ENCODE data around the gene ERVW-1.

ERVW-1 gene

DNA sequence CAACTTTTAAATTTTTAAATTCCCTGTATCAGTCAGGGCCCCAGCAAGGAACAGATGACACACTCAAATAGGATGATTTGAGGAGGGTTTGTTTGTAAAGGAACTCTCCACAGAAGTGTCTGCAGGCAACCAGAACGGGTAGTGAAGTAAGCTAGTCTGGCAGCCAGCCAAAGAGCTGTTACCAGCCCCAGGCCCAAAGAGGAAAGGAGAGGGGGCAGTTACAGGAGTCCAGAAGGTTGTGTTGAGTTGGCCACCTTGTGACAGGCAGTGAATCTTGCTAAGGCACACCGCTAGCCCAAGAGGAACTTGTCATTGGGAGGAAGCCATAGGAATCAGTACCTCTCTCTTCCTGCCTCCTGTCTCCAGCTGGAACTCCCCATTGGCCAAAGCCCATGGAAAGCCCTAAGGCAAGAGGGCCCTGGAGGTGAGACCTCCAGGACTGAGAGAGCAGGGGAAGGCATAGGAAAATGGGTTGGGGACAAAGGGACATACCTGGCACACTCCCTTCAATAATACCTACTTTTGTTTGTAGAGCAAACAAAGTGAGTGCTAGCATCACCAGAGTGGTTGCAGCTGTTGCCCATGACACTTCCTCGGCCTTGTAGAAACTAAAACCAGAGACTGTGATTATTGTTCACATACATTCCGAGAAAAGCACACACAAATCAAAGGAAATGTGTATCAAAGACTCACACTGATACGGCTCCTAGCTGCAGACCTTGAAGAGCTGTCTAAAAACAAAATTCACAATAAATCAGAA lies 55.9 kb downstream of the ERVW-1 start:
- peaks cover 5% of the 10 kb centered on the region for H3K27me3 ChIP-seq (ENCODE audit: control insufficient read depth, insufficient read depth, low read length)
- no peaks in the 10 kb centered on the region for H3K4me1 ChIP-seq (ENCODE audit: control insufficient read depth, insufficient read depth, low read length)
- H3K36me3 ChIP-seq (ENCODE audit: insufficient read depth, low read length) = no peaks in the 10 kb centered on the region
- no peak overlapping the region for H3K9ac ChIP-seq (ENCODE audit: low read depth, low read length)
- no peak overlapping the region for H3K4me2 ChIP-seq (ENCODE audit: low read length)
- H3K4me3 ChIP-seq (ENCODE audit: low read length) = no peak overlapping the region
- H3K9me3 ChIP-seq (replicated peaks; ENCODE audit: low read length) = no peaks in the 10 kb centered on the region

All from skeletal muscle satellite cell (primary cell).